IMR-90 (cell line): ENCODE results near the gene KIFC3. TPM values are rescaled to one million over a fixed set of nuclear protein-coding genes. Genes with fewer than 3 reads are reported as not detected.

Experiments
- ATAC-seq: fragments of 200-7000 bp; cut with Tn5 transposase; 2 replicates; pipeline ENCODE4 v1.9.1; 2020; ENCODE audit warnings: low read depth, mild to moderate bottlenecking, moderate library complexity
- BruUV-seq: library from RNA; stranded (reverse); fragments of 400-500 nt; replicated peaks from 2 replicates; lab custom pipeline; 2021; lab: Mats Ljungman, UMichigan
- CTCF ChIA-PET: fragments of 300-600 bp; formaldehyde crosslinking; extraction: SDS; loops from one replicate; lab custom pipeline; 2021; ENCODE audit warnings: antibody characterized with exemption; lab: Yijun Ruan, JAX
- POLR2A ChIA-PET: fragments of 300-600 bp; sonication (Branson Sonifier 250); formaldehyde crosslinking; loops from one replicate; lab custom pipeline; 2022; ENCODE audit warnings: antibody characterized with exemption; ENCODE audit not compliant: unreplicated experiment; lab: Charles Lee
- DNase-seq: peaks from one replicate; pipeline ENCODE4 v3.0.0; 2013
- H2AFZ ChIP-seq: replicated peaks from 2 replicates; pipeline ENCODE3; 2013; ENCODE audit warnings: low read length, mild to moderate bottlenecking; ENCODE audit not compliant: poor library complexity
- H2AK5ac ChIP-seq: 2 replicates; pipeline ENCODE4 v1.6.1; 2013; ENCODE audit warnings: low read depth, low read length, inconsistent platforms
- H2AK9ac ChIP-seq: replicated peaks from 2 replicates; pipeline ENCODE3; 2013; ENCODE audit warnings: mild to moderate bottlenecking, low read depth, low read length, moderate library complexity; ENCODE audit not compliant: poor library complexity
- H2BK120ac ChIP-seq: 2 replicates; pipeline ENCODE4 v1.6.1; 2013; ENCODE audit warnings: low read depth, low read length, inconsistent platforms
- H2BK15ac ChIP-seq: 3 replicates; pipeline ENCODE4 v1.6.1; 2013; ENCODE audit warnings: low read depth, low read length, inconsistent platforms
- H2BK20ac ChIP-seq: 2 replicates; pipeline ENCODE4 v1.6.1; 2013; ENCODE audit warnings: low read depth, mild to moderate bottlenecking, inconsistent platforms, low read length, moderate library complexity
- H2BK5ac ChIP-seq: 2 replicates; pipeline ENCODE4 v1.6.1; 2013; ENCODE audit warnings: mild to moderate bottlenecking, low read depth, low read length, inconsistent platforms; ENCODE audit not compliant: poor library complexity, severe bottlenecking
- H3K14ac ChIP-seq: replicated peaks from 2 replicates; pipeline ENCODE4 v1.6.1; 2013; ENCODE audit warnings: low read depth, low read length, inconsistent platforms
- H3K18ac ChIP-seq: 2 replicates; pipeline ENCODE4 v1.6.1; 2013; ENCODE audit warnings: low read depth, low read length, control low read depth
- H3K23ac ChIP-seq: 2 replicates; pipeline ENCODE4 v1.6.1; 2013; ENCODE audit warnings: low read depth, low read length, inconsistent platforms
- H3K27ac ChIP-seq: 2 replicates; pipeline ENCODE4 v1.5.1; 2013; ENCODE audit warnings: mild to moderate bottlenecking, control low read depth, low read length; ENCODE audit not compliant: insufficient read depth
- H3K27me3 ChIP-seq: 2 replicates; pipeline ENCODE4 v1.6.1; 2013; ENCODE audit warnings: low read length; ENCODE audit not compliant: control insufficient read depth, insufficient read depth
- H3K36me3 ChIP-seq: 2 replicates; pipeline ENCODE4 v1.6.1; 2013; ENCODE audit warnings: low read length, mixed read lengths; ENCODE audit not compliant: control insufficient read depth, insufficient read depth
- H3K4ac ChIP-seq: 2 replicates; pipeline ENCODE4 v1.6.1; 2013; ENCODE audit warnings: low read depth, low read length, inconsistent platforms
- H3K4me1 ChIP-seq: 2 replicates; pipeline ENCODE4 v1.6.1; 2013; ENCODE audit warnings: low read length, mixed read lengths; ENCODE audit not compliant: control insufficient read depth, insufficient read depth
- H3K4me2 ChIP-seq: 2 replicates; pipeline ENCODE4 v1.6.1; 2013; ENCODE audit warnings: low read depth, mild to moderate bottlenecking, control low read depth, low read length, moderate library complexity
- H3K4me3 ChIP-seq: 2 replicates; pipeline ENCODE4 v1.5.1; 2013; ENCODE audit warnings: low read depth, mild to moderate bottlenecking, control low read depth, low read length, moderate library complexity; ENCODE audit not compliant: insufficient read depth
- H3K56ac ChIP-seq: 2 replicates; pipeline ENCODE4 v1.6.1; 2013; ENCODE audit warnings: low read length, inconsistent platforms; ENCODE audit not compliant: insufficient read depth; ENCODE audit errors: extremely low read depth
- H3K79me1 ChIP-seq, 2 experiments: 2 replicates each; pipeline ENCODE4 v1.6.1; 2013; ENCODE audit warnings: low read length in 2 of 2, inconsistent platforms in 1 of 2, low read depth in 1 of 2
- H3K9ac ChIP-seq: 2 replicates; pipeline ENCODE4 v1.6.1; 2013; ENCODE audit warnings: low read depth, low read length, control low read depth
- H3K9me1 ChIP-seq: 2 replicates; pipeline ENCODE4 v1.6.1; 2013; ENCODE audit warnings: low read length, inconsistent platforms; ENCODE audit not compliant: insufficient read depth
- H3K9me3 ChIP-seq: 2 replicates; pipeline ENCODE4 v1.6.1; 2013; ENCODE audit warnings: low read length; ENCODE audit not compliant: control insufficient read depth, insufficient read depth
- H4K20me1 ChIP-seq: 2 replicates; pipeline ENCODE4 v1.6.1; 2013; ENCODE audit warnings: low read length, inconsistent platforms; ENCODE audit not compliant: insufficient read depth
- H4K5ac ChIP-seq: 2 replicates; pipeline ENCODE4 v1.6.1; 2013; ENCODE audit warnings: mild to moderate bottlenecking, low read depth, low read length, control low read depth
- H4K8ac ChIP-seq, 2 experiments: 2 replicates each; pipeline ENCODE4 v1.6.1; 2013; ENCODE audit warnings: low read depth in 2 of 2, low read length in 2 of 2, control low read depth in 1 of 2, inconsistent platforms in 1 of 2
- H4K91ac ChIP-seq: 2 replicates; pipeline ENCODE4 v1.6.1; 2013; ENCODE audit warnings: low read depth, low read length, inconsistent platforms; ENCODE audit not compliant: insufficient read depth
- BHLHE40 ChIP-seq: fragments of 150-350 bp; IDR thresholded peaks from 2 replicates; pipeline ENCODE4 v1.6.1; 2016; ENCODE audit warnings: mild to moderate bottlenecking, low read depth, low read length
- CEBPB ChIP-seq: IDR thresholded peaks from 2 replicates; pipeline ENCODE4 v1.6.1; 2012; ENCODE audit warnings: low read depth, low read length, improper control_type of control experiment
- CHD1 ChIP-seq: IDR thresholded peaks from 2 replicates; pipeline ENCODE4 v1.6.1; 2012; ENCODE audit warnings: low read depth, low read length, improper control_type of control experiment
- CTCF ChIP-seq: conservative IDR thresholded peaks from 2 replicates; pipeline ENCODE4 v1.5.1; 2012; ENCODE audit warnings: mild to moderate bottlenecking, low read depth, low read length, improper control_type of control experiment
- ELK1 ChIP-seq: fragments of 150-350 bp; IDR thresholded peaks from 2 replicates; pipeline ENCODE4 v1.6.1; 2016; ENCODE audit warnings: low read depth, mild to moderate bottlenecking, low read length, moderate library complexity, borderline replicate concordance
- FOS ChIP-seq: fragments of 150-350 bp; IDR thresholded peaks from 2 replicates; pipeline ENCODE4 v1.6.1; 2016; ENCODE audit warnings: low read depth, low read length
- MAFK ChIP-seq: IDR thresholded peaks from 2 replicates; pipeline ENCODE4 v1.6.1; 2012; ENCODE audit warnings: low read depth, low read length, improper control_type of control experiment
- MAZ ChIP-seq: IDR thresholded peaks from 2 replicates; pipeline ENCODE4 v1.6.1; 2012; ENCODE audit warnings: low read depth, mild to moderate bottlenecking, low read length, improper control_type of control experiment, moderate library complexity, borderline replicate concordance
- MXI1 ChIP-seq: IDR thresholded peaks from 2 replicates; pipeline ENCODE4 v1.6.1; 2012; ENCODE audit warnings: low read depth, mild to moderate bottlenecking, low read length, moderate library complexity, borderline replicate concordance
- NFE2L2 ChIP-seq: fragments of 150-350 bp; IDR thresholded peaks from 2 replicates; pipeline ENCODE4 v1.6.1; 2016; ENCODE audit warnings: low read depth, mild to moderate bottlenecking, low read length
- POLR2A ChIP-seq: IDR thresholded peaks from 2 replicates; pipeline ENCODE4 v1.6.1; 2012; ENCODE audit warnings: mild to moderate bottlenecking, low read depth, low read length
- RAD21 ChIP-seq: IDR thresholded peaks from 2 replicates; pipeline ENCODE4 v1.6.1; 2012; ENCODE audit warnings: low read length, improper control_type of control experiment
- RCOR1 ChIP-seq: IDR thresholded peaks from 2 replicates; pipeline ENCODE4 v1.6.1; 2012; ENCODE audit warnings: mild to moderate bottlenecking, low read length, improper control_type of control experiment; ENCODE audit not compliant: insufficient replicate concordance
- RFX5 ChIP-seq: IDR thresholded peaks from 2 replicates; pipeline ENCODE4 v1.8.0; 2012; ENCODE audit warnings: low read depth, mild to moderate bottlenecking, low read length, moderate library complexity
- SMC3 ChIP-seq: fragments of 150-350 bp; IDR thresholded peaks from 2 replicates; pipeline ENCODE4 v1.6.1; 2016; ENCODE audit warnings: low read depth, mild to moderate bottlenecking, antibody characterized with exemption, low read length, moderate library complexity
- USF2 ChIP-seq: fragments of 150-350 bp; IDR thresholded peaks from 2 replicates; pipeline ENCODE4 v1.6.1; 2017; ENCODE audit warnings: mild to moderate bottlenecking, antibody characterized with exemption, low read length, low read depth
- WGBS, 2 experiments: methylation state at CpG; one replicate each; pipeline versions ENCODE4 v1.1.5 to v1.1.7; 2013; ENCODE audit warnings: missing lambda C conversion rate in 2 of 2; ENCODE audit not compliant: insufficient read length in 1 of 2; ENCODE audit errors: extremely low coverage in 2 of 2; 5-methylcytosine and 5-hydroxymethylcytosine counted together
- dilution Hi-C: fragments of 300-500 bp; cut with HindIII; formaldehyde crosslinking; loops from one replicate; pipeline ENCODE4 v1.14.3; 2018; ENCODE audit warnings: low sequenced_read_pairs; ENCODE audit not compliant: unreplicated experiment
- in situ Hi-C: fragments of 300-500 bp; cut with MboI; formaldehyde crosslinking; loops from 3 replicates; pipeline ENCODE4 v1.14.3; 2019; ENCODE audit warnings: low sequenced_read_pairs, inconsistent platforms, mixed read lengths
- intact Hi-C: fragments of 100-400 bp; cut with micrococcal nuclease; formaldehyde crosslinking; loops from 2 replicates; pipeline ENCODE4 v1.10.0; 2022
- polyA plus RNA-seq, 3 experiments: library from polyadenylated mRNA; depleted of rRNA; stranded (reverse); fragments of >200 nt; gene quantifications; 2 replicates each; pipeline ENCODE4 v1.2.3, GENCODE V29; 2012; ENCODE audit warnings: low replicate concordance in 1 of 3
- total RNA-seq: library from RNA; depleted of rRNA; stranded (reverse); fragments of >200 nt; gene quantifications from 2 replicates; pipeline ENCODE4 v1.2.3, GENCODE V29; 2012

Gene KIFC3
- total and polyA plus RNA-seq, 2 of the 4 experiments (the other 2 are of a cell fraction): 48.6 to 62.5 TPM

GRCh38 chr16:57727610-57728009 lies 74.7 kb downstream of the KIFC3 start:
- H3K4me3 ChIP-seq: no peak overlapping the region
- no peak overlapping the region for H2BK15ac ChIP-seq
- H3K56ac ChIP-seq: no peak overlapping the region
- no peak overlapping the region for H2BK5ac ChIP-seq
- ChIA-PET POLR2A (no interaction called here), CTCF (no interaction called here)
- no peak overlapping the region for H2AFZ ChIP-seq
- dilution Hi-C loops (no loop called here), in situ Hi-C loops (no loop called here), intact Hi-C loops (no loop called here)
- TF ChIP-seq ELK1: no peak
- no peak for TF ChIP-seq CTCF
- no peak for TF ChIP-seq BHLHE40
- TF ChIP-seq RCOR1: no peak
- no peak for TF ChIP-seq RAD21
- no peak for TF ChIP-seq MAZ
- TF ChIP-seq POLR2A: no peak
- no peak for TF ChIP-seq FOS
- TF ChIP-seq MXI1: no peak
- TF ChIP-seq CEBPB: no peak
- no peak for TF ChIP-seq NFE2L2
- TF ChIP-seq SMC3: no peak
- TF ChIP-seq MAFK: no peak
- TF ChIP-seq RFX5: no peak
- no peak for TF ChIP-seq USF2
- TF ChIP-seq CHD1: no peak
- no peak overlapping the region for H4K5ac ChIP-seq
- no peak overlapping the region for H3K4me2 ChIP-seq
- peaks cover 5% of the 10 kb centered on the region for H3K27me3 ChIP-seq
- no peak overlapping the region for H2AK9ac ChIP-seq
- no peaks in the 10 kb centered on the region for H4K20me1 ChIP-seq
- H2AK5ac ChIP-seq: no peak overlapping the region
- no peaks in the 10 kb centered on the region for H3K9me3 ChIP-seq
- no peak overlapping the region for H3K9ac ChIP-seq
- no peak for ATAC-seq
- H2BK20ac ChIP-seq: no peak overlapping the region
- H3K23ac ChIP-seq: no peak overlapping the region
- H3K4ac ChIP-seq: no peak overlapping the region
- no peak overlapping the region for H3K18ac ChIP-seq
- H3K14ac ChIP-seq: no peak overlapping the region
- WGBS, 2 experiments: no CpG with 5 or more reads among the region's 4 CpGs
- DNase-seq: no peak
- H3K4me1 ChIP-seq: no peaks in the 10 kb centered on the region
- no peak overlapping the region for H4K91ac ChIP-seq
- no peak overlapping the region for H4K8ac ChIP-seq
- no peaks in the 10 kb centered on the region for H3K36me3 ChIP-seq
- H3K9me1 ChIP-seq: no peaks in the 10 kb centered on the region
- no TSS peak for BruUV-seq
- H3K27ac ChIP-seq: no peak overlapping the region
- H3K79me1 ChIP-seq: no peaks in the 10 kb centered on the region
- H2BK120ac ChIP-seq: no peak overlapping the region
